ENCODE measurements around the gene TBC1D5. TPM values are rescaled to one million over a fixed set of nuclear protein-coding genes. Genes with fewer than 3 reads are reported as not detected.
"Not testable (repeated sequence)": the region's sequence is repeated elsewhere in the genome, so short reads cannot be mapped to it uniquely, and the experiment has no call there.

Gene TBC1D5
- total RNA-seq, 1 donor from 2014 or later, result 67.7 TPM

DNA sequence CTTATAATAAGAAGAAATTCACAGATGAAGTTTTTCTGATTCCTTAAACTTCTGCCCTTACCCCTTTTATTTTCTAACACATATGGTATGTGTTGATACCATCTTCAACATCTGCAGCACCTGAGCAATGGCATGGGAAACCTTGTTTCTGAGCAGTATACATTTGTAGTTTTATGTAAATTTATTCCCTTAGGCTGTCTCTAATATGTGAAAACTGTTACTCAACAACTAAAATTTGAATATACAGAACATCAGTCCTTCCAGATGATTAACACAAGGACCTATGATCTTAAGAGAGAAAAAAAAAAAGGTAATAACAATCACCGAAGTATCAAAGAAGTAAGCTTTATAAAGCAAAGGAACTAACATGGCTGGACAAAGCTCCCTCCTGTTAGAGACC lies 190.5 kb downstream of the TBC1D5 start:
- no peak for DNase-seq (ENCODE audit: low read depth, low spot score)

DNA sequence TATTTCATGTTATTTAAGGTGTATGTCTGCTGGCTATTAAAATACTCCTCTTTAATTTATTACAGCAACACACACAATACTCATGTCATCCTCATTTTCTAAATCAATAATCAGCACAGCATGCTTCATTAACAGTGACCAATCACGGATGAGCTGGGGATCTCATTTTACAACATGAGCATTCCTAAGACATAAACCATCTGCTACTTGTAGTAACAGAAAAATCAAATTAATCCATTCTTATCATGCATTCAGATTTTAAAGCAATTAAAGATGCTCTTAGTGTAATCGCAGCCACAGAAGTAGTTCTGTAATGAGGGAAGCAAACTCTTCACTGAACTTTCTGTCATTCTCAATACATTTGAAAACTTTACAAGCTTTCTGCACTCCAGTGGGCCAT lies 191.1 kb downstream of the TBC1D5 start:
- no peak for DNase-seq (ENCODE audit: low read depth, low spot score)

DNA sequence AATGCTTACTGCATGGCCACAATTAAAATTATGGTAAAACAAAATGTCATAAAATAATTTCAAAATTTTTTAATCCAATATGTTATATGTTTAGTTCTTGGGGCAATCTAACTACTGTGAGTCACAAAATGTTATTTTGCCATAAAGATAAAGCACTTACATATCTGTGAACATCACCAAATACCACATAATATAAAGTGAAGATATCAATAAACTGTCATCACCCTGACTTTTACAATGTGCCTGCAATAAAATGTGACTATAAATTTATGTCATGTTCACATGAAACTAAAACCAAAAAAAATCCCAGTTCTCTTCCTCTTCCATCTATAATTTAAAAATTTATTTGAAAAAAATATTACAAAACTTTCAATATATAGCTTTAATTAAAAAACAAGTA lies 191.8 kb downstream of the TBC1D5 start:
- DNase-seq (ENCODE audit: low read depth, low spot score), result no peak

- no peak for DNase-seq (ENCODE audit: low read depth, low spot score)
These were observed 195.8 kb downstream of the TBC1D5 start for GRCh38 chr3:17546500-17547255.

DNA sequence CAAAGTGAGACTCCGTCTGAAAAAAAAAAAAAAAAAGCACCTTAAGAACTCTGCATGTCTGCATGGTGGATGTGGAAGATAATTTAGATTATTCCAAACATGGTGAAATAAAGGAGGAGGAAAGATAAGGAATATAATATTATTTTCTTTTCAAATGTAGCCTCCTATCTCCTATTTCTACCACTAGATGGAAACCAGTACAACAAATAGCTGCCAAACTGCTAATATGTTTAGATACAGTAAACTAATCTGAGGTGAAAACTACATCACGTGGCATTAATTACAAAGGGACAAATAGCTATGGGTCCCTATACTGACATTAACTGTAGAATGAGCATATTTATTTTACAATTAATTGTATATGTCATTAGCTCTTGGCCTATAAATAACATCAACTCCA lies 197.8 kb downstream of the TBC1D5 start:
- DNase-seq (ENCODE audit: low read depth, low spot score), result no peak

GRCh38 chr3:17542591-17542990 lies 199.8 kb downstream of the TBC1D5 start:
- DNase-seq (ENCODE audit: low read depth, low spot score), result no peak

- DNase-seq (ENCODE audit: low read depth, low spot score), result no peak
These were observed 203.0 kb downstream of the TBC1D5 start for GRCh38 chr3:17539436-17539835.

DNA sequence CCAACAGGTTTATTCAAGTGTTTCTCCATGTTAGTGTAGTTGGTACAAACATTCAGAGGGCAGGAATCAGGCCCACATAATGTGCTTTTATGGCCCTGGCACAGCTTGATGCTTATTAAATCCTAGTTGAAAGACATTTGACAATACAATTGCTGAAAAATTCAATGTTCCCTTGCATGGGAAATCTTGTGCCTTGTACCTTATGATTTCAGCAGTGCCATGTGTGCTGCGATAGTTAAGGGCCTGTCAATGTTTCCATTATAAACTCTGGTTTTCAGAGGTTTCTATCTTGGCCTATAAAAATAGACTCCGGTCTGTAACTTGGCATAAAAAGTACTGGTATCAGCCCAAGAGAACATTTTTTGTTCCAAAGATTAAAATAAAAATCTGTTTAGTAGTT lies 207.2 kb downstream of the TBC1D5 start:
- DNase-seq (ENCODE audit: low read depth, low spot score), result no peak

GRCh38 chr3:17532446-17532845 lies 210.0 kb downstream of the TBC1D5 start:
- DNase-seq (ENCODE audit: low read depth, low spot score), result not testable (repeated sequence)

DNA sequence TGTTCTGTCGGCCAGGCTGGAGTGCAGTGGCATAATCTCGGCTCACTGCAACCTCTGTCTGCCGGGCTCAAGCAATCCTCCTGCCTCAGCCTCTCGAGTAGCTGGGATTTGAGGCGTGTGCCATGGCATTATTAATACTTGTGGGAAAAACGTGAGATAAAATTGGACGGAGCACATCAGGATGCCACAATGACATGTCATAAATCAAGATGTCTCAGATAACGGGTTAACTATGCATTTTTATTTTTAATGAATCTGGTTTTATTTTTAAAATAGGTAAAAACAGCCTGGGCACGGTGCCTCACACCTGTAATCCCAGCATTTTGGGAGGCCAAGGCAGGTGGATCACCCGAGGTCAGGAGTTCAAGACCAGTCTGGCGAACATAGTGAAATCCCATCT lies 212.8 kb downstream of the TBC1D5 start:
- DNase-seq (ENCODE audit: low read depth, low spot score), result no peak

DNA sequence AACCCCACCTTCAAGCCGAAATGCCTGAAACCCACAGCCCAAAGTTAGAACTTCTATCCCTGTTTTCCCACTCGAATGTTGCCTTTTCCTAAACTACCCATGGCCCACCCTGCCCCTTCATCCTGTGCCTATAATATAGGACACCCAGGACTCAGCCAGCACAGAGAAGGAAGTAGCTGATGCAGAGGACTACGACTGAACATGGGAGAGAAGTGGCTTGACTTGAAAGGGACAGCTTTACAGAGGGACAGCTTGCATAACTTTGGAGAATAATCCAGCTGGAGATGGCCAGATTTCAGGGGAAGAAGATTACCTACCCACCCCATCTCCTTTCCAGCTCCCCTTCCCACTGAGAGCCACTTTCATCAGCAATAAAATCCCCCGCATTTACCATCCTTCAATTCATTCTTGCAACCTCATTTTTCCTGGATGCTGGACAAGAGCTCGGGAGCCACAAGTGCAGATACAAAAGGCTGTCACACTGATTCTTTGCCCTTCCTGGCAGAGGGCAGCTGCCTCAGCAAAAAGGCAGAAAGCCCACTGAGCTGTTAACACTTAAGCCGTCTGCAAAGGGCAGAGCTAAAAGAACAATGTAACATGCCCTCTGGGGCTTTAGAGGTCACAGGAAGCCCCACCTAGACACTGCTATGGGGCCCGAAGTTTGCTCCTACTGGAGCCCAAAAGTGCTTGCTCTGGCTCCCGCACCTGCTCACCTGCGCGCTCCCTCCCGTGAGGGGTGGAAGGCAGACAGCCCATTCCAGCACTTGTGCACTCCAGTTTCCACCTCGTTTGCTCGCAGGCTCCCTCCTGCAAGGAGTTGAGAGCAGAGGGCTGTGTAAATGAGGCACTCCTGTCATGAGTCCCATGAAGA lies 224.0 kb downstream of the TBC1D5 start:
- no peak for DNase-seq (ENCODE audit: low read depth, low spot score)

DNA sequence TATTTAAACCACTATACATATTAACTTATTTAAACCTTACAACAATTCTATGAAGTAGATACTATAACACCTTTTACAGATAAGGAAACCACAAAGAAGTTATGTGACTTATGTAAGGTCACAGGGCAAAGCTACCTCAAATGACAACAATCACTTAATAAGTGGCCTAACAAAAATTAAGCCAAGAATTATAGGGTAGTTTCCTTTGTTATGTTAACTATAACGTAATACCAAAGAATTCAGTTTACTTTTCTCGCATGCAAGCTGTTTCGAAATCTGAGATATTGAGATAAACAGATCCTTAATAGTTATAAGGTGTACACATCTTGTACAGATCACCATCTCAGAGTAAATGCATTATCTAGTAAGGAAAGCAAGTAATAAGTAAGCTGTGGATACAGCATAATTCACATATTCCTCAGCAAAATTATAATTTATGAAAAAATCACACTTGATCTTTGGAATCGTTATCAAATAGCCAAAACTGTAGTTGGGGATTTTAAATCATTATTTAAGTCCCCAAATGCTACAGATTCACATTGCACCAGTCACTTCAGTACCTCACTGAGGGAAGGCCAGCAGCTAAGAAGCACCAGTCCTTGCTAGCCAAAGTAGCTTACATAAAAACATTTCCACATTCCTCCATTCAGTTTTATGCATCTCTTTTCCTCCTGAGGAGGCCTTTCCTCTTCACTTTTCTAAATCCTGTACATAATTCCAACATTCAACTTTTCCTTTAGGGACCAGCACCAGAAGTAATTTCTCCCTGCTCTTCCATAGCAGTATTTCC lies 226.8 kb downstream of the TBC1D5 start:
- no peak for DNase-seq (ENCODE audit: low read depth, low spot score)

DNA sequence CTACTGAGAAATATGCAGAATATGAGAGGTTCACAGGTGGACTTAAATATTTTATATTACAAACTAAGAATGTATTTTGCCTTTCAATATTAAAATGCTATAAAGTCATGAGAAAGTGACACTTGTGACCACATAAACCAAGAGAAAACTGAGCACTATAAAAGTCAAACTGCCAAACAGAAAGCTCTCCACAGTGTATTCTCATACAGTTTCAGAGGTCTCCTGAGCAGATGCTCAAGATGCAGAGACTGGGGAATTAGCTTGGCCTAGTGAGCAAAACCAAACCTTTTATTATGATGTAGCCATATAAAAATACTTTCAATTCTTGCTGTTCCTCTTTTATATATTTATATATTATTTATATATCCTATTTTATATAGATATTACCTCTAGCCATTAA lies 227.8 kb downstream of the TBC1D5 start:
- DNase-seq (ENCODE audit: low read depth, low spot score), result no peak

- DNase-seq (ENCODE audit: low read depth, low spot score), result no peak
These were observed 232.2 kb downstream of the TBC1D5 start for GRCh38 chr3:17510265-17510664.

DNA sequence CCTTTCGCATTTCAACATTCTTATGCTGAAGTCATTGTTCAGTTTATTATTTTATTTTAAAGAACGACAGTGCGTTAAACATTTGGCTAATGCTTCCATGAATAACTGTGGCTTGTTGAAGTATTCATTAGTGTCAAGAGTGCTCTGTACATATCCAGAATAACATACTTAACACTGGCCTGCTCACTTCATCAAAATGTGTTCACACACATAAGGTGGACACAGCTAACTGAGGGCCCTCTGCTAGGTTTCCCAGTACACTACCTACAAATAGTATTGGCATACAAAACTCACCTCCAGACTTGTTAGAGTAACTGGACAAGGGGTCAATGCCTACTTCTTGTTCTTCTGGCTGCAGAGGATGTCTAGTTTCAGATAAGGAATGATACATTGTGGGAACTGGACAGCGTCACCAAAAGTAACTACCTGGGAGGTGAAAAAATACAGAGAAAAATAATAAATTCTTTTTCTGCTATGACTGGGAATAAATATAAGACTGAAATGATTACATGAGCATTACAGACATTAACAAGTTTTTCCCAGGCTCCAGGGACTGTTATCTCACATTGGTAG lies 234.2 kb downstream of the TBC1D5 start:
- no peak for DNase-seq (ENCODE audit: low read depth, low spot score)

- no peak for DNase-seq (ENCODE audit: low read depth, low spot score)
These were observed 235.0 kb downstream of the TBC1D5 start for GRCh38 chr3:17507480-17507879.

- DNase-seq (ENCODE audit: low read depth, low spot score), result no peak
These were observed 236.6 kb downstream of the TBC1D5 start for GRCh38 chr3:17505856-17506255.

GRCh38 chr3:17501745-17502144 lies 240.7 kb downstream of the TBC1D5 start:
- no peak for DNase-seq (ENCODE audit: low read depth, low spot score)

DNA sequence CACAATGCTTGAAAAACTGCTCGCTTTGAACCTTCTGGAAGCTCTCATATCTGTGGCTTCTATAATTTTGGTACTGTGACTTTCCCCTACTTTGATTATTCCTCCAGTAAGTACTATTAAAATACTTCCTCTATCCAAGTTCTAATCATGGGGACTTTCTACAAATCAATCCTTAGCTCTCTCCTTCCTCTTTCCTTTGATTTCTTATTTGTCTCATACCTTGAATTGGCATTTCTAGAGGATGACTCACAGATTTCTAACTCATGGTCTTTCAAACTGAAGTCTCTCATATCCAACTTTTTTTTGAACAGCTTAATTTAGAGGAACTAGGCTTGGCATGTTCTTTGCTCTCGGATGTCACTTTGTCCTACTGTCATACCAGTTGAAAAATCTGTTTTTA lies 241.8 kb downstream of the TBC1D5 start:
- no peak for DNase-seq (ENCODE audit: low read depth, low spot score)

GRCh38 chr3:17494117-17494809 lies 248.2 kb downstream of the TBC1D5 start:
- DNase-seq (ENCODE audit: low read depth, low spot score), result no peak

- peak; percentile 10 for DNase-seq (ENCODE audit: low read depth, low spot score)
These were observed 250.8 kb downstream of the TBC1D5 start for GRCh38 chr3:17491601-17492000.

All from pulmonary artery endothelial cell (primary cell).